ACHN (cell line): ENCODE results near the gene WDR82.

Experiments used
- DNase-seq: peaks from one replicate; pipeline ENCODE4 v3.0.0-alpha.2; 2015
- in situ Hi-C: cut with HindIII; loops from 2 replicates; pipeline ENCODE4 v1.10.0; 2017; ENCODE audit warnings: low sequenced_read_pairs, low pct_ligation_motif_present, low pct_unique_long_range_greater_than_20kb

Gene WDR82

DNA sequence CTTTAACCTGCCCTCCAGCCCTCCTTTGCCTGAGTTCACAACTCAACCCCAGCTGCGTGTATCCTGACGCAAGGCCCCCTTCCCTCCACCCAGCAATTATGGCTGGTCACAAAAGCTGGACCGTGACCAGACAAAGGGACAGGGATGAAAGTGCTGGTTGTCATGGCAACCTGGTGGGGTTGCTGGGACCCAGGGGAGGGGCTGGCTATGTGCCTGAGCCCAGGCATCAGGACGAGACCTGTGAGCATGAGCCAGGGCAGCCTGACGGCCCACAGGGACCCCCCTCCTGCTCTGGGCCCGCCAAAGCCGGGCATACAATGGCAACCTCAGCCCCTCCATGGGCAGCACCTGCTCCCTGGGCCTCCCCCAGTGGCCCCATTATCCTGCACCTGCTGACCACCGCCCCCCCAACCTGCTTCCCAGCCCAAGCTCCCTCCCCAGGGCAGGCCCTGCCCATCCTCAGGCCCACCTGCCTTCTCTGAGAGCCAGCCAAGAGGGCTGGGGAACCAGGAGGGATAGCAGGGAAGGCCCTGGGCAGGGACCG is 33.2 kb upstream of the WDR82 start:
- in situ Hi-C loops = no loop called here
- DNase-seq = no peak

DNA sequence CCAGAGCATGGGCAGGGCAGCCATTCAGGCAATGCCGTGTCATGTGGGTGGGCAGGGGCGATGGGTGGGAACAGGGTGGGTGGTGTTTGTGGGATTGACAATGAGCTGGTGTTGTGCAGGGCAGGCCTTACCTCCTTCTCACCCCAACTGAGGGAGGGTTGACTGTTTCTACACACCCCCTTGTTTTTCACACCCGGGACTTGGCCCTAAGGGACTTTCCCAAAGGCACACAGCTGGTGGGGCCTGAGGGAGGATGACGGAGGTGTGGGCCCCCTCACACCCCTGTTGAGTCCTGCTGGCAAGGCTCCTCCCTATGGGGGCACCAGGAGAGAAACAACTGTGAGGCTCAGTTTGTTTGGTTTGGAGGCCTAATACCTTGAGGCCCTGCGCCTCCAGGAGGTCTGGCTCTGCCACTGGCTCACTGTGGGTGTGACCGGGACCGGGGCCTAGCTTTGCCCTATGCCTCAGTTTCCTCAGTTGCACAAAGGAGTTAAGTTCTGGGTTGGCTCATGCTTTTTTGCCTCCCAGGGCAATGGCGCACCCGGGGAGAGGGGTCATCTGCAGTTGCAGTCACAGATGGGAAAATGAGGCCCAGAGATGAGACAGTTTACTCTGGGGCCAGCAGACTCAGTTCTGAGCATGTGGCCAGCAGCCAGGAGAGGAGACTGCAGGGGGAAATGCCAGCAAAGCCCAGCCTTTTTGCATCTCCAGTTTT is 32.6 kb upstream of the WDR82 start:
- DNase-seq = no peak
- in situ Hi-C loops = no loop called here

DNA sequence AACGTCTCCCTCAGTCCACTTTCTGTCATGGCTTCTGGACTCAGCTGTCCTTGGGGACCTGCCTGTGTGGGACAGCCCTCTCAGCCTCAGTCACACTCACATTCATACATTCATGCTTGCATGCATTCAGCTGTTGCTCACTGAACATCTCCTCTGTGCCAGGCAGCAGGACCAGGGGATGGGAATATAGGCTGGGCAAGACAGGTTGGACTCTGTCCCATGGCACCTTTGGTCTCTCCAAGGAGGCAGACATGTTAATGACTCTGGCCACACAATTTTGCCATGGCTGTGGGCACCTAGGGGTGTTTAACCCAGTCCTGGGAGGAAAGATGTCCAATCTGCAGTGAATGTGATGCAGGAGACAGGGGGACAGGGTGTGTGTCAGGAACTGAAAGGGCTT is 29.9 kb upstream of the WDR82 start:
- in situ Hi-C loops = no loop called here
- no peak for DNase-seq

DNA sequence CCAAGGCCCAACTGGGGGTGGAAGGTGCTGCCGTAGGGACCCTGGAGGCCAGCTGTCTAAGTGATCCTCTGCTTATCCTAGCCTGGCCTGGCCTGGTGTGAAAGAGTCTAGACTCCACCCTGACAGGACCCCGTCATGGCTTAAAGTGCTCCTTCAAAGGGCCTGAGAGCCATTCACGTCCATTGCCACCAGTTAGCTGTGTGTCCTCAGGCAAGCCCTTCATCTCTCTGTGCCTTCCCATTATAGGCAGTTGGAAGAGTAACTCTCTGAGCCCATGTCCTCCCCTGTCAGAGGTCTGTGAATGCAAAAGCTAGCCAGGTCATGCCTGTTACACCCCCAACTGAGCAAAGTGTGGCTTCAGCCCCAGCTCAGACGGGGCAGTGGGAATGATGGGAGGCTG is 28.5 kb upstream of the WDR82 start:
- in situ Hi-C loops = no loop called here
- DNase-seq = no peak

DNA sequence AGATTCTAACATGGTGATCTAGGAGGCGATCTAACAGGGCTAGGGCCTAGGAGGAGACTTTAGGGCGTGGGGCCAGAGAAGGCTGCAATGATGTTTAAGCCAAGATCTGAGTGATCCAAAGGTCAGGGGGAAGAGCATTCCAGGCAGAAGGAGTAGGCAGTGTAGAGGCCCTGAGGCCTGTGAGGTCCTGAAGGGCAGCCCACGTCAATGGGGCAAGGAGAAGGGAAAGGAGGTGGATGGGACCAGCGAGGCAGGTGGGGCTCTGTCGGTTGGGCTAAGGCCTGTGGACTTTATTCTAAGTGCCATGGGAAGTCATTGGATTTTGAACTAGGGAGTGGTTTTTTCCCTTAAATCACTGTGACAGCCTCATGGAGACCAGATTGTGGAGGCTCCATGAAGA is 27.5 kb upstream of the WDR82 start:
- in situ Hi-C loops = no loop called here
- DNase-seq = no peak

DNA sequence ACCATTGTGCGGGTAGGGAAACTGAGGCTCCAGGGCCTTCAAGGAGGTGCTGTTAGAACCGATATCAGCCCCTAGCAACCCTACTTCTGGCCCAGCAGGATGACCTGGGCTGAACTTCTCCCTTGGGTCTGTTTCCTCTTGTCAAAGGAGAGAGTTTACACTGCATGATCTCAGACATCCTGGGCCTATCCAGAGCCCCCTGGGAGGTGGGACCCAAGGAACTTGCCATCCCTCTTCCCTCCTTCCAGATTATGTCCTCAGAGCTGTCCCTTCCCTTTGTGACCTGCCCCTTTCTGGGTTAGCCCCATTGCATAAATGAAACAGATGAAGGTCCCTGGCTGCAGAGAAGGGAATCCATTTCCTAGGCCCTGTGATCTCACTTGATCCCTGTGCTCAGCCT is 25.4 kb upstream of the WDR82 start:
- in situ Hi-C loops = no loop called here
- no peak for DNase-seq

DNA sequence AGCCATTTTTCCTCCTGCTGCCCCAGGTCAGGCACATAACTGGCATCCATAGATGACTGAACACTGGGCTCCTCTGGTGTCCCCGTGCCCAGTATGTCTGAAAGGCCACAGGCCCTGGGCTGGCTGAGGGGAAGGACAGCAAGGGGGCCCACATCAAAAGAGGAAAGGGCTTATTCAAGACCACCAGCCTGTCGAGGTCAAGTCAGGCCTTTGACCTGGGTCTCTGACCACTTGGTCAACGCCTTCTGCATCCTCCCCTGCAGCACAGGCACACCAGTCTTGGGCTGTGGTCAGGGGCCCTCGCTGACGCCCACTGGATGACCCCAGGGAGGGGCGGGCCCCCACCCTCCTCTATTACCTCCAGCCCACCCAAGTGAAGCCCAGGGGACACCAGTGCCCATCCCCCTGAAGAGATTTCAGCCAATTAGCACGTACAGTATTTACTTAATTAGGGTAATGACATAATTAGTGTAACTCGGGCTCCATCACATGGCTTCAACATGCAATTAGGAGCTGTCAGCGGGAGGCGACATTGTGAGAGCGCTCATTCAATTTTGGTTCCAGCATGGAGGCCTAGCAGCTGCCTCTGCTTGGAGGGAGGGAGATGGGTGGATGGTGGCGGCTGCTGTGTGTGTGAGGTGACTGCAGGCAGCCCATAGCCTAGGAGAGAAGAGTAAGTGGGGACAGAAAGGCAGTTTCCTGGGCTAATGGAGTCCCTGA is 24.1 kb upstream of the WDR82 start:
- no peak for DNase-seq
- in situ Hi-C loops = no loop called here

DNA sequence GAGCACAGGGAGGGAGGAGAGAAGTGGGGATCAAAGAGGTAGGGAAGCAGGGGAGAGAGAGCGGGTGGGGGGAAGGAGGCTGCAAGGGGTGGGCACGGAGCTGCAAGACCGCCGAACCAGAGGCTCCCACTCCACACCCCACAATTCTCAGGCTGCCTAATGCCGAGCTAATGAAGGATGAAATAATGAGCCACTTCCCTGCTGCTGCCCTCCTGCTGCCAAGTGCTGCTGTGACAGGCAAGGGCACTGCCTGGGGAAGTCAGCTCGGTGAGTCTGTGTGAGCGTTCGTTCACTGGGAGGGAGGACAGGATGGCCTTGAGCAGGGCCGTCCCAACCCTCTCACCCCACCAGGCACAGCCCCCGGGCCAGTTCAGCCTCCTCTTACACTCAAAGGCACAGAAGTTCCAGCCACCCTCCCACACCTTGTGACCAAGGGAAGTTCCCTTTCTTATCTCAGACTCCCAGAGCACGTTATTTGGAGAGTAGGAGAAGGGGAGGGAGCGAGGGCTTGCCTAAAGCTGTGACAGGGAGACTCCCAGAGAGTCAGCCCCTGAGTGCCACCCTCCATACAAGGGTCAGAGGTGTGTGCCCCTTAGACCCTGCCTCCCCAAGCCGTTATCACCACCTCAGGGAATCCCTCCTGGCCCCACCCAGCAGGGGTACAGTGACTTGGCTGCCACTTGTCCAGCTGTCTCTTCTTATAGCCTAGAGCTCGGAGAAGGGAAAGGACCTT is 21.6 kb upstream of the WDR82 start:
- DNase-seq = no peak
- in situ Hi-C loops = no loop called here

DNA sequence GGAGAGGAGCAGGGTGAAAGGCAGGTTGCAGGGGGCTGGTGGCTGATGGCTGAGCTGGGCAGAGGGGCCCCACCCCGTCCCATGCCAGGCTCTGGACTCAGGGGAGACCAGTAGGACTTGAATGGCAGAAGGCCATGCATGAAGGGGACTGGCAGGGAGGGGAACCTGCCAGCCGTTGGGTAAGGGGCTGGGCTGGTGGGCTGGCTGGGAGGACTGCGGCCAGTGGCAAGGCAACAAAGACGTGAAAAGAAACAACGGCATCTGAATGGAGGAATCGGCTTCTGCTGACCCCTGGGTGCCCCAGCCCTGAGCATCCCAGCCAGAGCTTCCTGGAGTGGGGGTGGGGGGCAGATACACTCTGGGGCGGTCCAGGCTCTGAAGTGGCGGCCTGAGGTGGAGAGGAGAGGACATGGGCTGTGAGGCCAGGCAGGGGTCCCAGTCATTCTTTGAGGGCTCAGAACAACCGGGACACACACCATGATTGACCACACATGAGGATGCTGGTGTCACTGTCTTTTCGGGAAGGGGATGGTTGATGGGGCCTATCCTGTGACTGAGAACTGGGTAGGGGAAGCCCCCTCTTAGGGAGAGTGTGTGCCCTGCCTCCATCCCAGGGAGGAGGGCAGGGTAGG is 20.9 kb upstream of the WDR82 start:
- in situ Hi-C loops = no loop called here
- DNase-seq = no peak

DNA sequence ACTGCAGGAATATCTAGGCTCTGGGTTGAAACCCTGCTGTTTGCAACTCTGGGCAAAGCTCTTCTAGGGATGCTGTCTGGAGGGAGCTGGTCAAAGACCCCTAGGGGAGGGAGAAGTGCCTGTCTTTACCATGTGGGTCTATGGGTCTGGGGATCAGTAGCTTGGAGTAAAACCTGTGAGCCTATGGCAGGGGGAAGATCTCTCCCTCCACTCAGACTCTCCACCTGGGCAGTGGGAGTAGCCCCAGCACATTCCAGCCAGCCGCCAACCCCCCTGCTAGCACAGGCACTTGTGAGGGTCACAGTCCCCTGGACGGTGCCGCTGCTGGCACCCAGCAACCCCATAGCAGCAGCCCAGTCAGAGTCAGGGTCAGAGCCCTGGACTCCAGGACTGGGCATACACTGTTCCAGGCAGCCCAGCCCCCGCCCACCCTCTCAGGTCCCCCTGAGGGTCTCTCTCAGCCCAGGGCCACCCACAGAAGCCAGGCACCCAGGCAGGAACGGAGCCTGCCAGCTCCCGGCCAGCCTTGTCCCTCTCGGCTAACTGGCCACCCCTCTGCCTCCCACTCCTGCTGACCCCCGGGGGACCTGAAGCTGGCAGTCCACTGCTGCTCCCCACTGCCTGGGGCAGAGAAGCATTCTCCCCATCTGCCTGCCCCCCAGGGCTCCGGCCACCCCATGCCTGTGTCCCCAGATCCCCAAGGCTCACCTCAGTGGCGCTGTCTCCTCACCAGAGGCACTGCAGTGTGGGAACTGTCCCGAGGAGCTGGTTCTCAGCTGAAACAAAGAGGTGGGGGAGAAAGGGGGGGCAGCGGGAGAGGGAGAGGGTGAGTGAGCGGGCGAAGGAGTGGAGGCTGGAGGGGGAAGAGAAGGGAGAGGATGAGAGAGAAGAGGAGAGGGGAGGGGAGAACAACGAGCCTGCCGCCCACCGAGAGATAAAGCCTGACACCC is 20.0 kb upstream of the WDR82 start:
- no peak for DNase-seq
- in situ Hi-C loops = no loop called here

DNA sequence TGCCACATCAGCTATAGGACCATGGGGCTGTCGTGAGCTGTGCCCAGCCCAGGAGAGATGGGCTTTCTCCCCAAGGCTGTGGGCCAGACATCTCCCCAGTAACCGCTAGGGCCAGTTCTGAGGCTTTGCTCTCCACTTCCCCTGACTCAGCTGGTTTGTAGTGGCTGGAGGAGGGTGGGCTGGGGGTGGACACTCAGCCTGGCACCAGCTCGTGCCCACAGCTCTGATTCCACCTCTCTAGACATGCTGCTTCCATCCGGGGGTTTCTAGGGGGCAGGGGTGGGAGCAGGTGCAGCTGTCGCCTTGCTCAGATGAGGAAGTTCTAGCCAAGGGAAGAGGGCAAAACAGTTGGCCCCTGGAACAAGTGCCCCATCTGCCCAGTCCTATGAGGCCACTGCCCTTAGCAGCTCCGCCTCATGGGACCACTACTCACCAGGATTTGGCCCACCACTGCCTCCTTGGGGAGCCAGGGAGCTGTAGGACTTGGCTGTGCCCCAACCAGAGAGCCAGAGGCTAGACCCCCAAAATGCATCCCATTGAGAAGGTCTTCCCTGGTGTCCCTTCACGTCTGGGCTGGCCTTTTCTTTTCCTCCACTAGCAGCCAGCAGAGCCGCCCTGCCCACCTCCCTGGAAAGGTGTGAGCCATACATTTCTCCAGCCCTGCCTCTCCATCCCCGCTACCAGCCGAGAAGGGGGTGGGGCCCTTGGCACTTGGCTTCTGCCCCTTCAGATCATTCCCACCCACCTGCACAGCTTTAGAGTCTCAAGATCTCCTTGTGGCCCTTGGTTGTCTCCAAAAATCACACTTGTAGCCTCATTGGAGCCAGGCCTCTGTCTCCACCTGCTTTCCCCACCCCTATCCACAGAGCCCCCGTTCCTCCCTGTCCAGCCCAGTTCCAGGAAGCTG is 19.0 kb upstream of the WDR82 start:
- in situ Hi-C loops = no loop called here
- no peak for DNase-seq

DNA sequence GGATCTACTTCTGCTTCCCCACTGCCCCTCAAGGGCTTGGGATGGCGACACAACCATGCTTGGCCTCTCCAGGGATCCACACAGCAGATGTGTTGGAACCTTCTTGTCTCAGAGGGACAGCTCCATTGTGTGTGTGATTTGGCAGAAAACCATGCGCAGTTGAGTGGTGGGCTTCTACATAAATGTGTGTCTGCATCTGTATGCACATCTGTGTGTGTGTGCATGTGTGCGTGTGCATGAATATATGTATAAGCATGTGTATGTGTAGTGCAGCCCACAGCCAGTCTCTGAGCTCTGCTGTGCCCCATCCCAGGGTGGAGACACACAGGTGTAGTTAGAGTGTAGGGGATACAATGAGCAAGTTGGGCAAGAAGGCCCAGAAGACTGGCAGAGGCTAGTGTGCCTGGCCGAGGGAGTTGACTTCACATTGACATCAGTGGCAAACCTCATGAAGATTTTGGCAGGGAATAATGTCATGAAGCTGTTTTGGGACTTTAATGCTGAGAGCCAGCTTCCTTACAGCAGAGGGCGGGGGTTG is 17.3 kb upstream of the WDR82 start:
- DNase-seq = no peak
- in situ Hi-C loops = no loop called here

DNA sequence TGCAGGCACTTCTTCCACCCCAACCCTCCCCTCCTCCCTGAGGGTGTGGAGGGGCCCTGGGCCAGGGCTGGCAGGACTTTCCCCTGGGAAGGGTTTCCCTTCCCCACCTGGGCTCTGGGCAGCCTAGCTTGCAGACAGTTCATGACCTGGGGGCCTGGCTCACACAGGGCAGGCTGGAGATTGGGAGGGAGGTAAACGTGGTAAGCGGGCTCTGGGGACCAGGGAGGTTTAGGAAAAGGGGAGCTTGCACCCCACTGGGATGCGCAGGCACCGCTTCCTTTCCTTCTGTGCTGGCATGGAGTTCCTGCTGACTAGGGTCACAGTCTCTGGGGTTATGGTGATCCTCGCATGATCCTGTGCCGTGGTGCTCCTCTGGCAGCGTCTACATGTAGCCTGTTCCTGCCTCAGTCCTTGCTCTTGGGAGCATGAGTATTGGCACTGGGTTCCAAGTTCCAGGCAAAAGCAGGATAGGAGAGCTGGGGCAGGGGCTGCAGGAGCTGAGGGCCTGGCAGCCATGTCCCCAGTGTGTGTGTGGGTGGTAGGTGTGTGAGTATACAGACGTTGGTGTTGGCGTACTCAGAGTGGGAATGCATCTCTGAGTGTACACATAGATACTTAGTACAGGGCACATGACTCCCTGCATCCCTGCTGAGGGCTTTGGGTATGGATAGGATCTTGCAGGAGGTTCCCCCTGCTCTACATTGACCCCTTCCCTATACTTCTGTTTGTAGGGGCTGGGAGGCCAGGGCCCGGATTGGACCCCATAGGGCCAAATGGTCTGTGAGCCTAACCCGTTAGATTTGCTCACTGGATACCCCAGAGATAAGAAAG is 16.1 kb upstream of the WDR82 start:
- DNase-seq = no peak
- in situ Hi-C loops = no loop called here

DNA sequence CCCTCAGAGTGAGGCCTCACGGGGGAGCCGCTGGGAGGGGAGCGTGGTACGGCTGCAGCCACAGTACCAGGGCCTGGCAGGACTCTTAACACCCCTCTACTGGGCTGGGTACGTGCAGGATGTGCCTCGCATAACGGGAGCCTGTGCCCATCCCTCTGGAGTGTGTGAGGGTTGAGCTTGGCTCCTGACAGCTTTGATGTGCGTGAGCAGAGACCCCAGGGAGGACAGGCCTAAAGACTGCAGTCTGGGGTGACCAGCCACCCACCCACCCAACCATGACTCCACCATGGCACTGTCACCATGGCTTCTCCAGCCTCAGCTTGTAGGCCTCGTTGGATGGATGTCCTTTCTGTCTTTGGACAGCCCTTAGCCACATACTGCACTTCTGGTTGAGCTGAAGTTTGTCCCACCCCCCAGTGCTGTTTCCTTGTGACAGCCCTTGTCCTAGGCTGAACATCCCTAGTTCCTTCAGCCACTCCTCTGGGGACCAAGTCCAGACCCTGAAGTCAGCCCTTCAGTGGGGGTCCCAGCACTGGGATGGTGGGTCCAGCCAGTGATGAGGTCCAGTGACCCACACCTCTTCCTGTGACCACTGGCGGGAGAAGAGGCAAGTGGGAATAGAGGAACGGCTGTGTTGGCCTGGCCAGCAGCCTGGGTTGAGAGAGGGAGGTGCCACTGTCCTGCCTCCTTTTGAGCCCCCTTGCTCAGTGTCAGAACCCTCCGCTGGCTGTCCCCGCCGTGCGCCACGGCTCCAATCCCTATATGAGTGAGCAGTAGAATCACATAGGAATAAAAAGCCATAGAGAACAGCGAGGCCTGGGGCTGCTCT is 15.3 kb upstream of the WDR82 start:
- in situ Hi-C loops = no loop called here
- DNase-seq = no peak
